ENCODE results near the gene ATP5F1A. TPM values are rescaled to one million over a fixed set of nuclear protein-coding genes. Genes with fewer than 3 reads are reported as not detected.

The ATP5F1A gene
- total RNA-seq, 2 experiments from 2014 or later: 333 to 349 TPM

DNA sequence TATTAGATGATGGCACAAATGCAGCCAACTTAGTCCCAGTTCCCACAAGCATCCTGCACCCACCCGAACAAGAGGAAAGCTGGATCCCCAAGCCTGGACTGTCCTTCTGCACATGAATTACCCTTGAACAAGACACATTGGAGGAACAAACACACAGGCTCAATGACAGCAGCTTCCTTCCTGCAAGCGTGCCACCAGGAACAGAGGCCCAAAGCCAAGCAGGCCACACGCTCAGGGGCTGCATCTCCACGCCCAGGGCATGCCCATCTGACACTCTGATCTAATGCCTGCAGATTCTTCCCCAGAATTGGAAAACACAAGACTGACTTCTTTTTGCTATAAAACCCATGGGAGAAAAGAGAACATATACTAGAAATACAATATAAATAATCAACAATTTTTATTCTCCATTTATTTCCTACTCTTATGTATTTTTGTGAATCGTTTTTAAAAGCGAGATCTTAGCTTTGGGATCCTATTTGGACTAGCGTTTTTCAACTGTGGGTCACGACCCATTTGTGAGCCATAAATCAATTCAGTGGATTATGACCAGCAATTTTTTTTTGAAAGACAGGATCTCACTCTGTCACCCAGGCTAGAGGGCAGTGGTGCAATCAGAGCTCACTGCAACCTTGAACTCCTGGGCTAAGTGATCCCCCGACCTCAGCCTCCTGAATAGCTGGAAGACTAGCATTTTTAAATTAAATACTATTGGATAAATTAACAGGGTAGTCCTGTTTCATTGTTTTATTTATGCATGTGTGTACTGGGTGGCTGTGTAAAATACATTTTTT lies 60.4 kb downstream of the ATP5F1A start:
- no peak for DNase-seq
- Mint-ChIP-seq H3K4me1 (peaks cover 29% of the 10 kb centered on the region), H3K27ac (no peak overlapping the region), H3K27me3 (no peaks in the 10 kb centered on the region), H3K4me3 (no peak overlapping the region), H3K9me3 (no peaks in the 10 kb centered on the region), H3K36me3 (ENCODE audit: low read depth) (peaks cover 13% of the 10 kb centered on the region)
- ChIA-PET POLR2A (no interaction called here), CTCF (no interaction called here)

DNA sequence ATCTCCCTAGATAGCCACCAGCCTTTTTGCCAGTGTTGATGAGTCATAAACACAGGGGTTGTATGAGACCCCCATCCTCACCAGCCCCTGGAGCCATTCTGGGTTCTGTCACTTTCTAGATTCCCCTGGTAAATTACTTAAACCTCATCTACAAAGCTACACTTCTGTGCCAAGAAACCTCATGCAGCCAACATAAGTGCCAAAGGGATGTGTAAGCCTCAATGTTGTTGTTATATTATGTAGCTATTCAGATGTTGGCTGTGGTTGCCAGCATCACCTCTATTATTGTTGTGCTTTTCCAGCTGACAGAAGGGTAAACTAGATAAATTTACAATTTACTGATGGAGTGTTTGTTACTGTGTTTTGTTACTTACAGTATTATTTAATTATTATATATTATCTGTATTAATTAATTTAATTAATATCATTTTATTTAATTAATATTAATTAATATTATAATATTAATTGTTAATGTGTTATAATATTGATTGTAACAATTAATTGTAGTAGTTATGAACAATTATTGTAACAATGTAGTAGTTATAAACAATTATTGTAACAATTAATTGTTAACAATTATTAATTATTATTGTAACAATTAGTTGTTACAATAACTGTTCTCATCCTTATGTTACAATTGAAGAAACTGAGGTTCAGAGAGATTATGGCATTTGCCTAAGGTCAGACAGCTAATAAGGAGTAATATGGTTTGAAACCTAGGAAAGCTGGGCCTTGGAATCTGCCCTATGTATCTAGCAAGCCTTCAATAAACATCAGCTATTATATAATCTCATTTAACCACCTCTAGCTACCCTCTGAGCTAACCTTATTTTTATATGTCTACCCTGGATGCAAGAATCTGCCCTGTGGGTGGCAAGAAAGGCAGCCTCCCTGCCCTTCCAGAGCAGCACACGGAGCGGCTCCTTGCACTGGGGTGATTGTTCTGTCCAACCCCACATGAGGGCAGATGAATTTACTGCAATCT lies 62.1 kb downstream of the ATP5F1A start:
- no peaks in the 10 kb centered on the region for H3K9me3 Mint-ChIP-seq
- DNase-seq: no peak
- no peak overlapping the region for H3K4me3 Mint-ChIP-seq
- ChIA-PET CTCF (interaction anchor here (0.6 kb wide), 1 partner anchor 100 kb away, joined by 3 read pairs; no protein-coding TSS in a partner anchor), POLR2A (no interaction called here)
- H3K4me1 Mint-ChIP-seq: peaks cover 16% of the 10 kb centered on the region
- H3K36me3 Mint-ChIP-seq (ENCODE audit: low read depth): peaks cover 13% of the 10 kb centered on the region
- H3K27me3 Mint-ChIP-seq: no peaks in the 10 kb centered on the region
- H3K27ac Mint-ChIP-seq: no peak overlapping the region

DNA sequence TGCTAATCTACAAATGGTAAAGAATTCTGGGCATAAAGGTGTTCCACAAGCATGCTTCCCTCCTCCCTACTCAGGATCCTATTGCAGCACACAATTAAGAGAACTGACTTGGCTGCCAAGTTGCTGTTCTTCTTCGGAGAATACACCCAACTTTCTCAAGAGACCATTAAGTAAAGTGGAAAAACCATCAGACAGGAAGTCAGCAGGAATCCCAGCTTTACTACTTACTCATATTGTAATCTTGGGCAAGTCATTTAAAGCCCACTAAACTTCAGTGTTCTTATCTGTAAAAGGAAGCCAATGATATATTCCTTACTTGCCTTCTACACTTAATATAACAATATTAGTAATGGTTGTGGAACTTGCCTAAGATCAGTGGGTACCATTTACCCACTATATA lies 63.9 kb downstream of the ATP5F1A start:
- no peak overlapping the region for H3K27ac Mint-ChIP-seq
- no peak overlapping the region for H3K4me3 Mint-ChIP-seq
- peaks cover under 1% of the 10 kb centered on the region for H3K4me1 Mint-ChIP-seq
- no peaks in the 10 kb centered on the region for H3K9me3 Mint-ChIP-seq
- peaks cover 5% of the 10 kb centered on the region for H3K36me3 Mint-ChIP-seq (ENCODE audit: low read depth)
- DNase-seq: no peak
- ChIA-PET CTCF (interaction anchor here (0.8 to 1.4 kb wide), 2 partner anchors 60 to 138 kb away, joined by 3 to 4 read pairs; no protein-coding TSS in a partner anchor), POLR2A (no interaction called here)
- H3K27me3 Mint-ChIP-seq: peaks cover 3% of the 10 kb centered on the region

GRCh38 chr18:46031741-46032140 lies 66.4 kb downstream of the ATP5F1A start:
- ChIA-PET CTCF (no interaction called here), POLR2A (no interaction called here)
- Mint-ChIP-seq H3K4me1 (peaks cover 13% of the 10 kb centered on the region), H3K36me3 (ENCODE audit: low read depth) (peaks cover 8% of the 10 kb centered on the region), H3K27me3 (peaks cover 16% of the 10 kb centered on the region), H3K27ac (no peak overlapping the region), H3K4me3 (no peak overlapping the region), H3K9me3 (no peaks in the 10 kb centered on the region)
- DNase-seq: no peak

Other genes with a start within 250 kb of the ATP5F1A start
- 10 to 100 TPM; 21.6 to 26.6 TPM for gene EPG5, start 131.0 kb downstream of the ATP5F1A start, total RNA-seq
- 1 to 10 TPM; 9.4 to 9.7 TPM for gene PSTPIP2, start 26.0 kb downstream of the ATP5F1A start, total RNA-seq
- 10 to 100 TPM; 57.9 to 58.5 TPM for gene HAUS1, start 6.1 kb upstream of the ATP5F1A start, total RNA-seq

Measured in activated CD4-positive, alpha-beta T cell treated with anti-CD3 and anti-CD28 coated beads, Interleukin-2, amount 10 ng/mL, durations not matched to agents 7 days and 5 days (primary cell).